Cerebellar nuclear complex (tissue), 1 donor: ENCODE measurements around the gene GLYR1.
"Not testable (repeated sequence)": the region's sequence is repeated elsewhere in the genome, so short reads cannot be mapped to it uniquely, and the experiment has no call there.

Experiments
- DNase-seq, 2 experiments: peaks; one replicate each; lab custom pipeline; 2025; lab: John Stamatoyannopoulos, UW

Gene GLYR1

DNA sequence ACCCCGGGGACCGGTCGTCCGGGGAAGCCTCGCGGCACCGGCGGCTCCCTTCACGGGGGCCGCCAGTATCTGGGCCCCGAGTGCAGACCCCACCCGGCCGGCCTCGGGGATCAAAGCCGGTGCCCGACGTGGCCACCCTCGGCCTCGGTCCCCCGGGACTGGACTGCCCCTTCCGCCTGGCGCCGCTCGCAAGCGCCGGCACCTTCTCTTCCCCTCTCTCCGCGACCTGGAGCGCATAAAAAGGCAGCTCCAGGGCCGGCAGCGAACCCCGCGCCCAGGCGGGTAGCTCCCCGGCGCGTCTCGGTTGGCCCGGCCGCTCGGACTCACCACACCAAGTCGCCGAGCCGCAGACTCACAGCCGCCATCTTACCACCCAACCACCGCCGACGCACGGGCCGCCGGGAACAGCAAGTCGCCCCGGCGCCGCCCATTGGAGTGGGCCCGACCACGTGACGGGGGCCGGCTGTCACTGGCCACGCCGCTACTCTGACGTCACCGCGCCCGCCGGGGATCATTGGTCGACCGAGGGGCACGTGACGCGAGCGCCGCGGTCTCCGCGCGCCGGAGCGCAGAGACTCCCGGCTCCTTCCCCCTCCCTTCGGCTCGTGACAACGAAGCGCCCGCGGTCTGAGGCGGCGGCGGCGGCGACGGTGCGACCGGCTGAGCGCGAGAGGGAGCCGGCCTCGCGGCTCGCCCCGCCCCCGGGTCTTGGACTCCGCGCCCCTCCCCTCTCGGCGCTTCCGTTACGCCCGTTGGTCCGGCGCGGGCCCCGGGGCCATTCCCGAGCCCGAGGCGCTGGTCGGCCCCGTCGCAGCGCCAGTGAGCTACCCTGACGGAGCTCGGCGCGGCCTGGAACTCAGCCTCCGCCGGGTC lies at the start of gene GLYR1, which contains the start of gene UBN1:
Gene GLYR1 (minus strand): TSS at position 388 of the 873 bp plus-strand sequence. CDS start 23 bp downstream, at position 365.
Gene UBN1 (plus strand): TSS at position 581 of the 873 bp plus-strand sequence. CDS start 5,437 bp downstream, outside the sequence.
- peak; percentile 69 to 73 for DNase-seq

GRCh38 chr16:4896761-4897160 lies 49.7 kb upstream of the GLYR1 start:
- not testable (repeated sequence) for DNase-seq

DNA sequence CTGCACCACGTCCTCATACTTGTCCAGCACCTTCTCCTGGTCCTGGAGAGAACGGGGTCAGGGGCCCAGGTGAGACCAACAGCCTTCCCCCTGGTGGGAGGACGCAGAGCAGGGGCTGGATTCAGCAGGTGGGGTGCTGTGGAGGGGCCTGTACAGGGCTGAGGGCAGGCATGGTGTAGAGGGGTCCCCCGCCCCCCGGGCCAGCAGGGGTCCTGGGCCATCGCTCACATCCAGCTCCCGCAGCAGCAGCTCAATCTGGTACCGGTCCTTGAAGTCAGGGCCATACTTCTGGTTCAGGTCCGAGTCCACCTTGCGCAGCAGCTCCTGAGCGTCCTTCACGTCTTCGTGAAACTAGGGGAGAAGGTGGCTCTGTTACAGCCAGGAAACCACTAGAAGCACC lies 48.3 kb upstream of the GLYR1 start:
- DNase-seq = no peak

GRCh38 chr16:4894276-4895150 lies 47.4 kb upstream of the GLYR1 start:
- no peak for DNase-seq

DNA sequence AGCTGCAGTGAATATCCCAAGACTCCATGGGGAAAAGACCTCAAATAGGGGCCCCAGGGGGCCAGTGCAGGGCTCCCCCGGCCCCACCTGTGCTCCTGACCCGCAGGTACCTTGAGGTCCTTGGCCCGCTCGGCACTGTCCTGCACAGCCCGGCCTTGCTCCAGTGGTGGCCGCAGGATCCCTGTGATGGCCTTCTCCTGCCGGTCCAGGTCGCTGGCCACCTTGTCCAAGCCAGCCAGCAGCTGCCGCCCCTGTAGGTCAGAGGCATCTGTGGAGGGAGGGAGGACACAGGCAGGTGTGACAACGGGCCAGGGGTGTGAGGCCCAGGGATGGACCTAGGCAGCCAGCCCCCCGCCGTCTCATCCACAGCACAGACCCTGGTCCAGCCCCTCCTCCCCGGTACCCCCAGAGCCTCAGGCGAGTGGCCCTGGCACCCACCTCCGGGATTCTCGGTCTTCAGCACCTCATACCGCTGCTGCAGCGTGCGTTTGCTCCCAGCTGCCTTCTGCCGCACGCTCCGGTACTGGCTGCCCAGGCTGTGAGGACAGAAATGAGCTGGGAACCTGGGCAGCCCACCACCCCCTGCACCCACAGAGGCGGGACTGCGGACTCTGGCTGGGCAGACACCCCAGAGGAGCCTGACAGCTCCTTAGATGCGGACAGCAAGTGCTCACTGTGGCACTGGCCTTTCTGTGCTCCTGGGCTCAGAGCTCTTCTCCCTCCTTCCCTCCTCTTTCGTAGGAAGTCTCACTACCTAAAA lies 46.2 kb upstream of the GLYR1 start:
- no peak for DNase-seq

- no peak for DNase-seq
Measured at GRCh38 chr16:4892361-4893102, 45.4 kb upstream of the GLYR1 start.

DNA sequence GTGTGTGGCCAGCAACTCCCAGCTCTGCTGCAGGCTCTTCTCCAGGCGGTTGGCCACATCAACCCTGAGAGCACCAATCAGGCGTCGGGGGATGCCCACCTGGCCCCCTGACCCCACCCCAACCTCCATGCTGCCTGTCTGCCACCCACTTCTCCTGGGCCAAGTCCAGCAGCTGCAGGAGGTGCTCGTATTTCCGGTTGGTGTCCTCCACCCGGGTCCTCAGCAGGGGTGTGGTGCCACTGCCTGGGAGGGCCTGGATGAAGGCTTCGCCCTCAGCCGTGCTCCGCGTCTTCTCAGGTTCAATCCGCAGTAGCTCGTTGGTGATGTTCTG lies 44.8 kb upstream of the GLYR1 start:
- no peak for DNase-seq

- DNase-seq = no peak
Measured at GRCh38 chr16:4891097-4891885, 44.2 kb upstream of the GLYR1 start.

- DNase-seq = no peak
Measured at GRCh38 chr16:4890686-4891085, 43.6 kb upstream of the GLYR1 start.

GRCh38 chr16:4890026-4890425 lies 42.9 kb upstream of the GLYR1 start:
- no peak for DNase-seq

DNA sequence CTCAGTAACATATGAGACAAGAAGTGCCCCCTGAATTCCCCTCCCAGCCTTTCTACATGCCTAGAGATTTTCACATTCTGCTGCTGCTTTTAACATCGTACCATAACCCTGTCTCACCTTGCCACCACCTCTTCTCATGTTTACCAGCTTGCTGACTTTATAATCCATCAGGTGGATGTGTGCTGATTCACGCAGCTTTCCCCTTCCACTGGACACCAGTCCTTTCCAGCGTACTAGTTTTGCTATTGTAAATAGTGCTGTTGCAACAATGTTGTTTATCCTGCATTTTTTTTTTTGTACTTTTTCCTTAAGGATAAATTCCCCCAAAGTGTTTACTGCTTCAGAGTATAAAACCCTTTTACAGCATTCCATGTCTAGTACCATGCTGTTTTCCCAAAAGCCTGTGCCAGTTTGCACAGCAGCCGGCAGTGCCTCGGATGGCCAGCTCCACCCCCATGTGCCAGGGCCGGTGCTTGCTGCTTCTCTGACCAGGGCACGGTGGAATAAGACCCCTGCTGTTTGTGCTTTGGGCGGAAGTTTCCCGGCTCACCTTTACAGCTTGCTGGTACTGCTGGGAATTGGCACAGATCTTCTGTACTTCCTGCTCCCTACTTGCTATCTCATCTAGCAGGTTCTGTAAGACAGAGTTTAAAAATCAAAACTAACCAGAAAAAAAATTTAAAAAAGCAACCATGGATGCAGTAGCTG lies 41.5 kb upstream of the GLYR1 start:
- DNase-seq = no peak

DNA sequence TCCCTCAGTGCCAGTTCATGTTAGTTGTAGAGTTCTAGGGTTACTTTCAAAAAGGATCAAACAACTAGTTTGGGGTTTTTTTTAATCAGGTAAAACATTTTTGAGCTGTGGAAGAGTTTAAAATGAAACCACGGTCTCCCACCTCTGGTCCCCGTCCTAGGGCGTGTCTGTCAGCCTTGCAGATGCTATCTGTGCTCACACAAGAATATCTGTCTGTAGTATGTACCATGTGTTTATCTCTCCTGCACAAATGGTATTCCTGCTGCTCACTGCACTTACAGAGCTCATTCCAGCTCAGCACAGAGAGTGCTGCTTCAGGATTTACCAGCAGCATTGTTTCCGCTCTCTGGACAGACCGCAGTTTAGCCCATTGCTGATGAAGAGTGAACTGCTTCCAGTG lies 39.1 kb upstream of the GLYR1 start:
- no peak for DNase-seq

DNA sequence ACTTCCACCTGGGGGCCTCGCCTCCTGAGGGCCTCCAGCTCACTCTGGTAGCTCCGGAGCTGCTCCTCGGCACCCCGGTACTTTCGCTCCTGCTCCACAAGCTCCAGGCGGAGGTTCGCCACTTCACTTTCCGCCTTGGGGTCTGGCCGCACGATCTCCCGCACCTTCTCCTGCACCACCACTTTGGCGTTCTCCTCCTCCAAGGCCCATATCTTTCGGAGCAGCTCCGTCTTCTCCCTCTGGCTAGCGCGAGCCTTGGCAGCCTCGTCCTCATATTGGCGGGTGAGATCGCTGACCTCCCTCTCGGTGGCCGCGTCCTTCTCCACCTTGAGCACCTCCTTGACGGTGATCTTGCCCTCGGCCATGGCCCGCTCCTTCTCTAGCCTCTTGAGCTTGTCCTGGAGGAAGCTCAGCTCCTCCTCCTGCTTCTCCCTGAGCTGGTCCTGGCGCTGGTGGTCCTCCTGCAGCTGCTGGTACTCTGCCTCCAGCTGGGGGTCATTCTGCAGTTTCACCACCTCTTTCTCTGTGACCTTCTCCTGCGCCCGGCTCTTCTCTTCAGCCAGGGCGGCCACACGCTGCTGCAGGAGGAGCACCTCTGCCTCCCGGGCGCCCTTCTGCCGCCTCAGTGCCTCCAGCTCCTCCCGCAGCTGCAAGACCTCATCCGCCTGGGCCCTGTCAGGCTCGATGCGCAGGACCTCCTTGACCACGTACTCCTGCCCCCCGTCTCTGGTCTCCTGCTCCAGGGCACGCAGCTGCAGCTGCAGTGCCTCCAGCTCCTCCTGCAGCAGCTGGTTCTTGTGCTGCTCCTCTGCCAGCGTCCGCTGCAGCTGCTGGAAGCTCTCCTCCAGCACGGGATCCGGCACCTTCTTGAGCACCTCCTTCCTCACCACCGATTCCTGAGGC lies 38.1 kb upstream of the GLYR1 start:
- DNase-seq = no peak

DNA sequence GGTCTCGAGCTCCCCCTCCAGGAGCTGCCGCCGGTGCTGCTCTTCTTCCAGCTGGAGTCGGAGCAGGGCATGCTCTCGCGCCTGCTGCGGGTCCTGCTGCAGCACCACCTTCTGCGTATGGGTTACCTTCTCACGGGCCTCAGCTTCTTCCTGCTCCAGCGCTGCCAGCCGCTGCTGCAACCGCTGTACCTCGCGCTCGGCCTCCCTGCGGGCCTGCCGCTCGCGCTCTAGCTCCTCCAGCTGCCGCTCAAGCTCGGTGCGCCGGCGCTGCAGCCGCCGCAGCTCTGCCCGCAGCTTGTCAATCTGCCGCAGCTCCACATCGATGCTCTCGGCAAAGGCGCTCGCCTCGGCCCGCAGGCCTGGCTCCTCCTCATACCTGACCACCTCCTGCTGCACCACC lies 37.1 kb upstream of the GLYR1 start:
- DNase-seq = no peak

DNA sequence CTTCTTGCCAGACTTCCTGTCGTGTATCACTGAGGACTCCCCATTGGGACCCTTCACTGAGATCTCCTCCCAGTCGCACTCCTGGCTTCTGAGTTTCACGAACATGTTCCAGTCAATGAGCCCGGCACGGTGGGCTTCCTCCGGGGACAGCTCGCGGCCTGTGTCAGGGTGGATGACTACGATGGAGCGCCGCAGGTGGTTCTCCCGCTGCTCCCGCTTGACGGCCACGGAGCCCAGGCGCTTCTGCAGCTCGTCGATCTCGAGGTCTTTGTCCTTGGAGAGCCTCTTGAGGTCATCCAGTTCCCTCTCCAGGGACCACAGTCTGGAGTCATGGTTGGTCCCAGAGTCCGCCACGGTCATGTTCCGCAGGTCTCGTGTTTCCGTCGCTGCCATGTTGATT lies 36.4 kb upstream of the GLYR1 start:
- DNase-seq = no peak

GRCh38 chr16:4882633-4883285 lies 35.7 kb upstream of the GLYR1 start:
- DNase-seq = no peak

GRCh38 chr16:4882000-4882632 lies 35.0 kb upstream of the GLYR1 start:
- DNase-seq = no peak
